HFFc6 (cell line): Measurements from ENCODE around the gene GLYR1. TPM values are rescaled to one million over a fixed set of nuclear protein-coding genes. Genes with fewer than 3 reads are reported as not detected.

Experiments
- DNase-seq: peaks from one replicate; pipeline ENCODE4 v3.0.0-alpha.2; 2018
- H3K27ac Mint-ChIP-seq: 2 replicates; pipeline ENCODE4 v1.8.0; 2020; ENCODE audit warnings: mild to moderate bottlenecking, mixed read lengths
- H3K27me3 Mint-ChIP-seq: 2 replicates; pipeline ENCODE4 v1.8.0; 2021; ENCODE audit warnings: mild to moderate bottlenecking, moderate library complexity, mixed read lengths; ENCODE audit not compliant: insufficient read depth
- H3K36me3 Mint-ChIP-seq: 2 replicates; pipeline ENCODE4 v1.8.0; 2021; ENCODE audit warnings: low read depth, mixed read lengths
- H3K4me1 Mint-ChIP-seq: 2 replicates; pipeline ENCODE4 v1.8.0; 2020; ENCODE audit warnings: low read depth, mixed read lengths
- H3K4me3 Mint-ChIP-seq: 2 replicates; pipeline ENCODE4 v1.8.0; 2020; ENCODE audit warnings: mild to moderate bottlenecking, moderate library complexity, mixed read lengths
- H3K9me3 Mint-ChIP-seq: 2 replicates; pipeline ENCODE4 v1.8.0; 2020; ENCODE audit warnings: mild to moderate bottlenecking, mixed read lengths
- total RNA-seq, 6 experiments: library from RNA; stranded (reverse); fragmentation: NEBNext Ultra II Directional; extraction: Animal tissue kit (Norgen Biotek cat#: 25700); gene quantifications; 2 replicates in 1 of 6; 3 replicates in 5 of 6; pipeline ENCODE4 v1.2.3, GENCODE V29; 2021
- TF ChIP-seq, protein P1 (sequence below): fragments of 200-600 bp; sonication (generic); IDR thresholded peaks from 2 replicates; pipeline ENCODE4 v1.5.0; 2021; ENCODE audit warnings: antibody characterized with exemption, mild to moderate bottlenecking

GLYR1 gene
- total RNA-seq, 6 experiments from 2014 or later, result 77.6 to 89.4 (median 81.8) TPM

DNA sequence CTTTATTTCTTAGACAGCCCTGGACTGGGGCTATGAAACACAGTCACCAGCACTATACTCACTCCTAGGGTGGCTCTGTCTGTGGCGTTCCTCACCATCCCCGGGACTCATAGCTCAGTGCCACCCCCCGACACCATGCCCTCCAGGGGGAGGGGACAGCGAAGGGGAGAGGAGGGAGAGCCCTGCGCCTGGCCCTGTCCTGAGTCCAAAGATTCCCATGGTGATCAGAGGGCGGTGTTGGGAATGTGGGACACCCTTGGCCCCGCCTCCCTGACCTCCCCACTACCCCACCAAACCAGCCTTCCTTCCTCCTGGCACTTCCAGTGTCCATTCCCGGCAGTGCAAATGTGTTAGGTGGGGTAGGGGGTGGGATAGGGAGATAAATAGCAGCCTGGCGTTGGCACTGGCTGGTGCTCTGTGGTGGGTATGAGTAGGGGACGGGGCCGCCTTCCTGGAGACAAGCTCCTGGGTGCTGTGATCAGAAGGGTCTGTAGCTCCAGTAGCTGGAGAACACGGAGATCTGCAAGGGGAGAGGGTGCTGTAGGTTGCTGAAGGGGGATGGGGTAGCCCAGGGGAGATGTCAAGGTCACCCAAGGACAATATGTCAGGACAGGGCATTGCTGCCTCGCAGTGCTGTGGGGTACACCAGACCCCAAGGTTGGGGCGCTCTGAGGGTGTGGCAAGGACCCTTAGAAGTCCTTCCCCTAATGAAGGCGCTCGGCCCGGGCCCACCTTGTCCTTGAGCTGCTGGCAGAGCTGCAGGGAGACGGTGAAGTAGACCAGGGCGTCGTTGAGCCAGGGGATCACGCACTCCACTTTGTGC is 49.9 kb downstream of the GLYR1 start:
- Mint-ChIP-seq H3K4me3 (no peak overlapping the region), H3K27ac (no peak overlapping the region), H3K9me3 (no peaks in the 10 kb centered on the region), H3K4me1 (no peaks in the 10 kb centered on the region), H3K27me3 (no peaks in the 10 kb centered on the region), H3K36me3 (no peaks in the 10 kb centered on the region)
- DNase-seq, result no peak
- TF ChIP-seq, protein P1, sequence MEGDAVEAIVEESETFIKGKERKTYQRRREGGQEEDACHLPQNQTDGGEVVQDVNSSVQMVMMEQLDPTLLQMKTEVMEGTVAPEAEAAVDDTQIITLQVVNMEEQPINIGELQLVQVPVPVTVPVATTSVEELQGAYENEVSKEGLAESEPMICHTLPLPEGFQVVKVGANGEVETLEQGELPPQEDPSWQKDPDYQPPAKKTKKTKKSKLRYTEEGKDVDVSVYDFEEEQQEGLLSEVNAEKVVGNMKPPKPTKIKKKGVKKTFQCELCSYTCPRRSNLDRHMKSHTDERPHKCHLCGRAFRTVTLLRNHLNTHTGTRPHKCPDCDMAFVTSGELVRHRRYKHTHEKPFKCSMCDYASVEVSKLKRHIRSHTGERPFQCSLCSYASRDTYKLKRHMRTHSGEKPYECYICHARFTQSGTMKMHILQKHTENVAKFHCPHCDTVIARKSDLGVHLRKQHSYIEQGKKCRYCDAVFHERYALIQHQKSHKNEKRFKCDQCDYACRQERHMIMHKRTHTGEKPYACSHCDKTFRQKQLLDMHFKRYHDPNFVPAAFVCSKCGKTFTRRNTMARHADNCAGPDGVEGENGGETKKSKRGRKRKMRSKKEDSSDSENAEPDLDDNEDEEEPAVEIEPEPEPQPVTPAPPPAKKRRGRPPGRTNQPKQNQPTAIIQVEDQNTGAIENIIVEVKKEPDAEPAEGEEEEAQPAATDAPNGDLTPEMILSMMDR, result no peak

DNA sequence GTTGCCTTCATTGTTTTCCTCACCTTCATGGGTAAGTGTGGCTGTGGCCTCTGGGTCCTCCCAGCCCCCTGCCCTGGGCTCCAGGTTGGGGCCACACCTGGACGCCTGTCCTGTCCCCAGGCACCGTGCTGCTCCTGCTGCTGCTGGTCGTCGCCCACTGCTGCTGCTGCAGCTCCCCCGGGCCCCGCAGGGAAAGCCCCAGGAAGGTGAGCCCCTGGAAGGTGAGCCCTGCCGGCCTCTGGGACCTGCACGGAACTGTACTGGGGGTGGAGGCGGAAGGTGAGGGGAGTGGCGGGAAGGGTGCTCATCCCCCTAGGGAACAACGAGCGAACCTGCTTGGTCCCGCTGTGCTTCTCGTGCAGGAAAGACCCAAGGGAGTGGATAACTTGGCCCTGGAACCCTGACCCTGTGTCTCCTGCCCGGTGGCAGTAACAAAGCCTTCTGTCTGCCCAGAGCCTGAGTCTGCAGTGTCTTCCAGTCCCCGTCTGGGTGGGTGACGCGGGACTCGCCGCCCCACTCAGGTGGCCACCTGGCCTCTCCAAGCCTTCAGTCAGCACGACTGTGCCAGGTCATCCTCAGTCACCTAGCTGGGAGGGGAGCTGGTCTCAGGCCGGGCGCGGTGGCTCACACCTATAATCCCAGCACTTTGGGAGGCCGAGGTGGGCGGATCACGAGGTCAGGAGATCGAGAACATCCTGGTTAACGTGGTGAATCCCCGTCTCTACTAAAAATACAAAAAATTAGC is 51.1 kb downstream of the GLYR1 start:
- H3K4me3 Mint-ChIP-seq, result no peak overlapping the region
- no peak overlapping the region for H3K27ac Mint-ChIP-seq
- DNase-seq, result no peak

GRCh38 chr16:4795181-4795827 is 51.8 kb downstream of the GLYR1 start, which contains the start of gene SMIM22:
TSS of gene SMIM22 (plus strand) at chr16:4795369. CDS start at chr16:4795735, 366 bp downstream.
- H3K9me3 Mint-ChIP-seq, result no peaks in the 10 kb centered on the region
- no peak for DNase-seq
- no peaks in the 10 kb centered on the region for H3K4me1 Mint-ChIP-seq
- no peaks in the 10 kb centered on the region for H3K27me3 Mint-ChIP-seq
- no peaks in the 10 kb centered on the region for H3K36me3 Mint-ChIP-seq
- H3K27ac Mint-ChIP-seq, result no peak within 1 kb of the TSS
- TF ChIP-seq, protein P1, result no peak
- H3K4me3 Mint-ChIP-seq, result no peak within 1 kb of the TSS

More for the DNA sequence above, 51.1 kb downstream of the GLYR1 start:
- TF ChIP-seq, protein P1, result no peak
- no peaks in the 10 kb centered on the region for H3K9me3 Mint-ChIP-seq
- no peaks in the 10 kb centered on the region for H3K36me3 Mint-ChIP-seq
- H3K27me3 Mint-ChIP-seq, result no peaks in the 10 kb centered on the region
- no peaks in the 10 kb centered on the region for H3K4me1 Mint-ChIP-seq

- Mint-ChIP-seq H3K27me3 (no peaks in the 10 kb centered on the region), H3K9me3 (no peaks in the 10 kb centered on the region), H3K27ac (no peak overlapping the region), H3K4me1 (no peaks in the 10 kb centered on the region), H3K36me3 (no peaks in the 10 kb centered on the region), H3K4me3 (no peak overlapping the region)
- TF ChIP-seq, protein P1, result no peak
- DNase-seq, result no peak
Measured at GRCh38 chr16:4792951-4793513, 54.1 kb downstream of the GLYR1 start.

DNA sequence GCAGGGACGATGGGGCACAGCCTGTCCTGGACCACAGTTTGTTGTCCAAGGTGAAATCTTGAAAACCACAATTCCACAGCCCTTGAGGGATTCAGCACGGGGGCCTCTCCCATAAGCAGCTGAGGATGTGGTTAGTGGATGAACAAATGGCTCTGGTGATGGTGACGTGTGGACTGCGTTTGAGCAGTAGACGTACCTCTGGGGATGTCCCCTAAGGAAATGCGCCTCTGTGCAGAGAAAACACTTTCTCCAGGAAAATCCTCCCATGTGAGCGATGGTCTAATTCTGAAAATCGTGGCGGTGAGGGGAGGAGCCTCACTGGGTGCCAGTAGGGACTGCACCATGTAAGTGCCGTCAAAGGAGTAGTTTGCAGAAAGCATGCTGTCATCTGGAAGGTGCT is 56.2 kb downstream of the GLYR1 start:
- H3K36me3 Mint-ChIP-seq, result no peaks in the 10 kb centered on the region
- DNase-seq, result no peak
- no peaks in the 10 kb centered on the region for H3K4me1 Mint-ChIP-seq
- no peaks in the 10 kb centered on the region for H3K27me3 Mint-ChIP-seq
- H3K4me3 Mint-ChIP-seq, result no peak overlapping the region
- TF ChIP-seq, protein P1, result no peak
- H3K27ac Mint-ChIP-seq, result no peak overlapping the region
- H3K9me3 Mint-ChIP-seq, result no peaks in the 10 kb centered on the region
